Tibial nerve (tissue), 4 donors: ENCODE results near the gene PHEX.

ENCODE experiments used
- EP300 ChIP-seq, 2 donors: sonication (generic); formaldehyde crosslinking; IDR thresholded peaks; one replicate each; pipeline ENCODE4 v1.6.1; 2017; ENCODE audit warnings: antibody characterized with exemption in 2 of 2, mild to moderate bottlenecking in 1 of 2
- POLR2A ChIP-seq, 2 donors: fragments of 450-650 bp; IDR thresholded peaks; one replicate each; pipeline ENCODE4 v1.6.1; 2017; ENCODE audit warnings: antibody characterized with exemption in 2 of 2, mild to moderate bottlenecking in 2 of 2, moderate library complexity in 2 of 2
- TF ChIP-seq, protein P1 (sequence below), 5 experiments: fragments of 200-600 bp in 3 of 5; fragments of 450-650 bp in 2 of 5; sonication (generic) in 3 of 5; IDR thresholded peaks; one replicate each; pipeline ENCODE4 v1.5.1; 2016 to 2019; ENCODE audit warnings: antibody characterized with exemption in 5 of 5, mild to moderate bottlenecking in 3 of 5, moderate library complexity in 2 of 5

DNA sequence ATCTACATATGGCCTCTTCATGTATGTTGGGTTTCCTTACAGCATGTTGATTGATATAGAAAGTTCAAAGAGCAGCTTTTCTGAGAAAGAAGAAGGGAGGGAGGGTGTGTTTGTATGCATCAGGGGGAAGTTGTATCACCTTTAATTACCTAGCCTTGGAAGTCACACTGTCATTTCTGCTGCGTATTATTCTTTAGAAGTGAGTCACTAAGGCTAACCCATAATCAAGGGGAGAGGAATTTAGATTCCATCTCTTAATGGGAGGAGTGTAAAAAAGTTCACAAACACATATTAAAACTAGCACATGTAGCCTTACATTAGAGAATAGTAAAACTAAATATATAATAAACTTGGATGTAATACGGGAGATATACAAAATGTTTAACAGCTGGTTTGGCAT is 154.0 kb downstream of the PHEX start:
- no peak for TF ChIP-seq POLR2A (IDR thresholded peaks at IDR 0.05)
- TF ChIP-seq, protein P1, sequence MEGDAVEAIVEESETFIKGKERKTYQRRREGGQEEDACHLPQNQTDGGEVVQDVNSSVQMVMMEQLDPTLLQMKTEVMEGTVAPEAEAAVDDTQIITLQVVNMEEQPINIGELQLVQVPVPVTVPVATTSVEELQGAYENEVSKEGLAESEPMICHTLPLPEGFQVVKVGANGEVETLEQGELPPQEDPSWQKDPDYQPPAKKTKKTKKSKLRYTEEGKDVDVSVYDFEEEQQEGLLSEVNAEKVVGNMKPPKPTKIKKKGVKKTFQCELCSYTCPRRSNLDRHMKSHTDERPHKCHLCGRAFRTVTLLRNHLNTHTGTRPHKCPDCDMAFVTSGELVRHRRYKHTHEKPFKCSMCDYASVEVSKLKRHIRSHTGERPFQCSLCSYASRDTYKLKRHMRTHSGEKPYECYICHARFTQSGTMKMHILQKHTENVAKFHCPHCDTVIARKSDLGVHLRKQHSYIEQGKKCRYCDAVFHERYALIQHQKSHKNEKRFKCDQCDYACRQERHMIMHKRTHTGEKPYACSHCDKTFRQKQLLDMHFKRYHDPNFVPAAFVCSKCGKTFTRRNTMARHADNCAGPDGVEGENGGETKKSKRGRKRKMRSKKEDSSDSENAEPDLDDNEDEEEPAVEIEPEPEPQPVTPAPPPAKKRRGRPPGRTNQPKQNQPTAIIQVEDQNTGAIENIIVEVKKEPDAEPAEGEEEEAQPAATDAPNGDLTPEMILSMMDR (IDR thresholded peaks at IDR 0.05), result no peak
- TF ChIP-seq EP300 (IDR thresholded peaks at IDR 0.05), result no peak
